Duodenal mucosa (tissue), 2 donors: ENCODE results near the gene ALDH18A1.

Experiments
- H3K27ac ChIP-seq: one replicate; pipeline ENCODE4 v1.7.0; 2013; ENCODE audit warnings: low read depth, low read length
- H3K27me3 ChIP-seq, 2 donors: one replicate each; pipeline ENCODE4 v1.7.0; 2013; ENCODE audit warnings: low read length in 2 of 2, control low read depth in 1 of 2; ENCODE audit not compliant: insufficient read depth in 2 of 2, control insufficient read depth in 1 of 2
- H3K36me3 ChIP-seq, 2 donors: one replicate each; pipeline ENCODE4 v1.7.0; 2013; ENCODE audit warnings: low read length in 2 of 2, control low read depth in 1 of 2; ENCODE audit not compliant: insufficient read depth in 2 of 2, control insufficient read depth in 1 of 2
- H3K4me1 ChIP-seq, 2 donors: one replicate each; pipeline ENCODE4 v1.7.0; 2013; ENCODE audit warnings: low read length in 2 of 2, control low read depth in 1 of 2; ENCODE audit not compliant: insufficient read depth in 2 of 2, control insufficient read depth in 1 of 2
- H3K4me3 ChIP-seq, 2 donors: one replicate each; pipeline ENCODE4 v1.7.0; 2013; ENCODE audit warnings: low read length in 2 of 2, low read depth in 1 of 2
- H3K9ac ChIP-seq, 2 donors: one replicate each; pipeline ENCODE4 v1.7.0; 2013; ENCODE audit warnings: low read length in 2 of 2, low read depth in 1 of 2
- H3K9me3 ChIP-seq, 2 donors: one replicate each; pipeline ENCODE4 v1.7.0; 2013; ENCODE audit warnings: low read length in 2 of 2, control low read depth in 1 of 2; ENCODE audit not compliant: control insufficient read depth in 1 of 2

ALDH18A1 gene

DNA sequence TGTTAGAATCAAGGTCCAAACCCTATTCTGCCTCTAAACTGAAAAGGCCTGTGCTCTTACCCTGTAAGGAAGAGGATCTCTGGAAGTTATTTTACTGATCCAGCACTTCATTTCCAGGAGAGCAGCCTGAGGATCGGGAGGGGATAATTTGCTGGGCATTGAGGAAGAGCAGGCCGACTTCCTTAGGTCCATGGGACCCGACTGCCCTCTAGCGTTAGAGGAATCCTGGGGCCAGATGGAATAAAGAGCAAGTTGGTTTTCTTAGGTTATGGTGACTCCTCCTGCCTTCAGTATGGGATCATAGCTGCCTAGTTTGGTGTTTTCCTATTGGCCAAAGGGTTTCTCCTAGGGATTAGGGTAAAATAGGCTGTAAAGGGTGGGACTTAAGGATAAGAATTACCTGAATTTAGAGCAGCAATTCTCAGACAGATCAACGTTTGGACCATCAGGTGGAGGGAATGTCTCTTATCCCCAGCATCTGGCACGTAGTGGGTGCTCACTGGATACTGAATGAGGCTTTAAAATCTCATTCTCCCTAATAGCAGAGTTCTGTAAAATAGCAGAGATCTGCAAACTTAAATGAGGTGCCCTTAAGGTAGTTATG lies 55.3 kb downstream of the ALDH18A1 start:
- no peaks in the 10 kb centered on the region for H3K27me3 ChIP-seq
- H3K27ac ChIP-seq: no peak overlapping the region
- peaks cover 0 to 17% of the 10 kb centered on the region in 2 donors for H3K36me3 ChIP-seq
- H3K4me3 ChIP-seq: no peak overlapping the region
- H3K9me3 ChIP-seq: no peaks in the 10 kb centered on the region
- H3K4me1 ChIP-seq: no peaks in the 10 kb centered on the region
- no peak overlapping the region for H3K9ac ChIP-seq

DNA sequence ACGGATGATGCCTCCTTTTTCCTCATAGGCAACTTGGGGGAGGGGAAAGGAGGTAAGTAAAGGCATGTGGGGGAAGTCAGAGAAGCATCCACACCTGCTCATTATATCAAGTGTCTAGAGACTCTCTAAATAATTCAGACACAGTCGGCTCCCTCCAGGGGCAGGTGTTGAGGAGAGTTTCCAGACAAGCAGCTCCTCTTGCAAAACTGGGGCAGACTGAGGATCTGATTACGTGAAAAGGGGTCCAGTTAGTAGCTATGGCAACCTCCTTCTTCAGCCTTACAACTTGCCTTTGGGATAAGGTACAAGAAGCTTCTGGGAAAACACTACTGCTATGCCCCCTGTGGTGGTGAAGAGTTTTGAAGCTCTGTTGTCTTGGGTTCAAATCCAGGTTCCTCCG lies 56.4 kb downstream of the ALDH18A1 start:
- no peaks in the 10 kb centered on the region for H3K4me1 ChIP-seq
- no peak overlapping the region for H3K9ac ChIP-seq
- H3K27ac ChIP-seq: no peak overlapping the region

GRCh38 chr10:95597788-95598187 lies 58.7 kb downstream of the ALDH18A1 start:
- Histone ChIP-seq H3K9me3 (no peaks in the 10 kb centered on the region), H3K4me3 (no peak overlapping the region), H3K27me3 (no peaks in the 10 kb centered on the region), H3K36me3 (no peaks in the 10 kb centered on the region), H3K4me1 (no peaks in the 10 kb centered on the region), H3K9ac (no peak overlapping the region), H3K27ac (no peak overlapping the region)

More for the DNA sequence above, 56.4 kb downstream of the ALDH18A1 start:
- Histone ChIP-seq H3K4me3 (no peak overlapping the region), H3K9me3 (no peaks in the 10 kb centered on the region), H3K27me3 (no peaks in the 10 kb centered on the region), H3K36me3 (peaks cover 0 to 6% of the 10 kb centered on the region in 2 donors)

DNA sequence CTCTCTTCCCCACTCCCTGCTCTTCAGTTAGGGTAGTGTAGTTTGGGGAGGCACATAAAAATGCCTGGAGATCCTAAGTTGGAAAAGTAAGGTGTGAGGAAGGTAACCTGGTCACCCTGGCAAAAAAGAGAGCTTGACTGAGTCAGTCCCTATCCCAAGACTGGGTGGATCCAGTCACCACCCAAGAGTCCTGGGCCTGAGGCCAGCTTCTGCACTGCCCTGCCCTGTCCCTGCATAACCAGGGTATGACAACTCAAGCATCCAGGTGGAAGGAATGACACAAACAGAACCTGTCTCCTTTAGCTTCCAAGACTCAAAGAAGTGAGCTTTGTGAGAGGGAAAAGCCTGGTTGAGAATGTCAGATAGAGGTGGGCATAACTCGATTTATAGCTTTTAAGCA lies 68.5 kb downstream of the ALDH18A1 start:
- Histone ChIP-seq H3K27me3 (no peaks in the 10 kb centered on the region), H3K9ac (no peak overlapping the region), H3K36me3 (no peaks in the 10 kb centered on the region), H3K4me1 (no peaks in the 10 kb centered on the region), H3K4me3 (no peak overlapping the region), H3K27ac (no peak overlapping the region), H3K9me3 (no peaks in the 10 kb centered on the region)

GRCh38 chr10:95579835-95580535 lies 76.5 kb downstream of the ALDH18A1 start:
- H3K4me3 ChIP-seq: no peak overlapping the region
- H3K9ac ChIP-seq: no peak overlapping the region
- no peaks in the 10 kb centered on the region for H3K36me3 ChIP-seq
- H3K4me1 ChIP-seq: no peaks in the 10 kb centered on the region
- H3K27me3 ChIP-seq: no peaks in the 10 kb centered on the region
- H3K9me3 ChIP-seq: no peaks in the 10 kb centered on the region
- H3K27ac ChIP-seq: no peak overlapping the region

GRCh38 chr10:95579292-95579691 lies 77.2 kb downstream of the ALDH18A1 start:
- Histone ChIP-seq H3K4me1 (no peaks in the 10 kb centered on the region), H3K27ac (no peak overlapping the region), H3K9me3 (no peaks in the 10 kb centered on the region), H3K36me3 (no peaks in the 10 kb centered on the region), H3K9ac (no peak overlapping the region), H3K4me3 (no peak overlapping the region), H3K27me3 (no peaks in the 10 kb centered on the region)

- H3K27me3 ChIP-seq: no peaks in the 10 kb centered on the region
- H3K4me3 ChIP-seq: no peak overlapping the region
- no peak overlapping the region for H3K9ac ChIP-seq
- no peaks in the 10 kb centered on the region for H3K36me3 ChIP-seq
- H3K9me3 ChIP-seq: no peaks in the 10 kb centered on the region
- H3K4me1 ChIP-seq: no peaks in the 10 kb centered on the region
- no peak overlapping the region for H3K27ac ChIP-seq
Measured at GRCh38 chr10:95578619-95579018, 77.9 kb downstream of the ALDH18A1 start.

DNA sequence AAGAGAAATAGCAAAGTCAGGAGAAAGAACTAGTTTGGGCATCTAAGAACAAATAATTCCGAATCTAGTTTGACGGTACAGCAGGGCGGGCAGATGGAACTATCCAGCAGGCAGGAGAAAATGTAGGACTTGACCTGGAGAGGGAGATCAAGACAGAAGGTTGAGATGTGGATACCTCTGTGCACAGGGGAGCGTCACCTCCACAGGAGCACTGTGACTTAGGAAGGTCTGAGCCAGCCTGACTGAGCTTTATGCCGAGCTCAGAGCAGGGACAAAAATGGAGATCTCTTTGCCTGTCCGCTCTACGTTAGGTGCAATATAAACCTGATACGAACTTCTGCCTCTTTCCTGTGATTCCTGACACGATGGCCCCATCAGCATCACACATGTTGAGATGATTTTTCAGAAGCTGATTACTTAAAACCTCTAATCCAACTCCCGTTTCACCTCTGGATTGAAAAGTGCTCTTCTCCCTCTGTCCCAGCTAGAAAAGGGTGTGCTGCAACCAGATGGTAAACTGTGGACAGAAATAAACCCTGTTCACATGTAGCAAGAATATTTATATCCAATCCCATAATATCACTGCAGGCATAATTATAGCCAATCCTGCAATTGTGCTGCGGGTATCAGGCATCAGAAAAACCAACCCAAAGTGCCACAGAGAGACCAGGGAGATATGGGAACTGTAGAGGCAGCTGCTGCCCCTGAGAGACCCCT lies 81.7 kb downstream of the ALDH18A1 start:
- Histone ChIP-seq H3K27ac (no peak overlapping the region), H3K4me1 (no peaks in the 10 kb centered on the region), H3K9me3 (no peaks in the 10 kb centered on the region), H3K27me3 (no peaks in the 10 kb centered on the region), H3K36me3 (no peaks in the 10 kb centered on the region), H3K9ac (no peak overlapping the region), H3K4me3 (no peak overlapping the region)

DNA sequence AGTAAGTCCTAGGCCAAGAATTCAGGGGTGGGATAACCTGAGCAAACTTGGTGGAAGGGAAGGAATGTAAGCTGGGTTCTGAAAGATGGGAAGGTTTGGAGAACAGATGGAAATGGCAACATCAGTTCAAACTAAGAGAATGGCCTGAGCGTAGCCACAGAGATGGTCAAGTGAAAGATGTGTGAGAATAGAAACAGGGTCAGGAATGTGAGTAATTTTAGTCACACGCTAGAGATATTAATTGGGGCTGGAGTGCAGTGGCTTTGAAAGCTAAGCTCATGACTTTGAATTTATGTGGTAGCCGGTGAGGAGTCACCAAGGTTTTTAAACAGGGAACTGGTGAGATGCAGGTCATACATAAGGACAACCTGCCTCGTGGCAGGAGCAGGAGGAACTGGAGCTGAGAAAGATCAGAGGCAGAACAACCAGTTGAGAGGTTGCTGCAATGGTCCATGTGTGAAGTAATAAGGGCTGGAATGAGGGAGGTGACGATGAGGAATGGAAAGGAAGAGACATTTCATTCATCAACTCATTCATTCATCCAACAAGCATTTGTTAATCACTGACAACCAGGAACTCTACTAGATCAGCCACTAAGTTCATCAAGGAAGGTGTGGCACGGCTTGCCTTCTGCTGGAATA lies 82.4 kb downstream of the ALDH18A1 start:
- Histone ChIP-seq H3K9ac (no peak overlapping the region), H3K27me3 (no peaks in the 10 kb centered on the region), H3K9me3 (no peaks in the 10 kb centered on the region), H3K4me1 (no peaks in the 10 kb centered on the region), H3K4me3 (no peak overlapping the region), H3K27ac (no peak overlapping the region), H3K36me3 (no peaks in the 10 kb centered on the region)

GRCh38 chr10:95573527-95573926 lies 83.0 kb downstream of the ALDH18A1 start:
- Histone ChIP-seq H3K9ac (no peak overlapping the region), H3K4me3 (no peak overlapping the region), H3K36me3 (no peaks in the 10 kb centered on the region), H3K27ac (no peak overlapping the region), H3K9me3 (no peaks in the 10 kb centered on the region), H3K4me1 (no peaks in the 10 kb centered on the region), H3K27me3 (no peaks in the 10 kb centered on the region)
